ELF-1 (cell line): ENCODE results near the gene ESR2.
"Not testable (repeated sequence)": the region's sequence is repeated elsewhere in the genome, so short reads cannot be mapped to it uniquely, and the experiment has no call there.

ENCODE experiments used
- DNase-seq: peaks from one replicate; pipeline ENCODE4 v3.0.0-alpha.2; 2016; ENCODE audit warnings: low read depth, low spot score

ESR2 gene

DNA sequence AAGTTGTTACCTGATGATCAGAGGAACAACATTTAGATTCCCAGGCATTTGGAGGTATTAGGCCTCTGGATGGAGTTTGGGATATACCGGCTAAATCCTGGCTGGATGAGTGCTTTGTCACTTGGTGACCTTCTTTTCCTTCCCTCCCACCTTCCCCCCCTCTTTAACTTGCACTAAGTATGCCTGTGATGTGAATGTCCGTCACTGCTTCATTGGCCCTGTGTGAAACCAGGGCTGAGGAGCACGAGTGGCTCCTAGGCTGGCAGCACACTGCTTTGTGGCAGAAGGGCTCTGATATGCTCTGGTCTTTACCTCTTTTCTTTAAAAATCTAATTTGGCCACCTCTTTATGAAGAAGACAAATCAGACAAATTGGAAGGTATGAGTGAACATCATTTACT is 95.7 kb downstream of the ESR2 start:
- DNase-seq: no peak

DNA sequence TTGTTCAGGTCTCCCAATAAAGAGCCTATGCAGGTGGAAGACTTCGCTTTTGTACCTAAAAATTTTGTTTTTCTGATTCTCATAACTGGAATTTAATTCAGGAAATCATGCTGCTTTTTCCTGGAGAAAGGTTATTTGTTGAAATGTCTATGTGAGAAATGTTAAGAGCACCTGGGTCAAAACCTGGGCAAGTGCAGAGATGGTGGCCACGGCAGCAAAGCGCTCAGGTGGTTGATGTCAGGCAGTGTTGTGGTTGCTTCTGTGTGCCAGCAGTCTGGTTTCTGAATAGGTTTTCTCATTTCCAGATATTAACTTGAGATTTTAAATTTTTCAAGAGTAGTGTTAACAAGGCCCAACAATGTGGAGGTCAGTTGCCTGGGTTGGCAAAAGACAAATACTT is 96.2 kb downstream of the ESR2 start:
- no peak for DNase-seq

GRCh38 chr14:64196814-64197411 is 97.3 kb downstream of the ESR2 start:
- DNase-seq: peak; percentile 70

DNA sequence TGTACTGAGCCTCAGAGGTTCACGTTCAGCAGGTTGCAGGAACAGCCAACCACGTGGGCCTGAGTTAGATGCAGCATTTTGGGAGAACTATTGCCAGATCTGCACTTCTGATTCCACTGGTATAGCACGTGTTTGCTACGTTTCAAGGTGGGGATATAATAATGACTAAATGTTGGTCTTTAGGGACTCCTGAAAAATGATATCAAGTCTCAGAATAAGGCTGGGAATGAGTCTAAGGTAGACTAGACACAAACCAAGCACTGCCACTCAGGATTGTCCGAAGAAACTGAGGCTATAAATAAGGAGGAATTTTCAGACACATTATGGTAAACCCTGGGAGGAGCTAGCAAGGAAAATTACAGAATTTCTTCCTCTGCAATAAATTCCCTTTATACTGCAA is 98.1 kb downstream of the ESR2 start:
- no peak for DNase-seq

DNA sequence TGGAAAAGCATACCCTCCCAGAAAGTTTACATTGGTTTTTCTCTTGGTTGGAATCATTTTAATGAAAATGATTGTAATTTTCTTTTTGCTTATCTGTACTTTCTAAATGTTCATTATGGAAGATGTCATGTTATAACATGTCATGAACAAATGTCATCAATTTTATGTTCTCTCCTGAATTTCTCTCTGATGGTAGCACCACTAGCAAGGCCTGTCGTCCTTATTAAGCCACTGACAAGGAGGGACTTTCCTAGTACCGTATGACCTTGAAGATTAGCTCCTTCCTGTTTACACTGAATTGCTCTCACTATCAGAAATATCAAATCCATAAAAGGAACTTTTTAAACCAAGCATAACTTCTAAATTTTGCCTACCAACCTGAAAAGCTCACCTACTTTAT is 99.0 kb downstream of the ESR2 start:
- no peak for DNase-seq

GRCh38 chr14:64194404-64194803 is 99.8 kb downstream of the ESR2 start:
- no peak for DNase-seq

GRCh38 chr14:64193821-64194220 is 100.3 kb downstream of the ESR2 start:
- peak; percentile 54 for DNase-seq

GRCh38 chr14:64191756-64192155 is 102.4 kb downstream of the ESR2 start:
- no peak for DNase-seq

- no peak for DNase-seq
Observed at GRCh38 chr14:64190974-64191502, 103.1 kb downstream of the ESR2 start.

GRCh38 chr14:64187331-64187730 is 106.8 kb downstream of the ESR2 start:
- no peak for DNase-seq

DNA sequence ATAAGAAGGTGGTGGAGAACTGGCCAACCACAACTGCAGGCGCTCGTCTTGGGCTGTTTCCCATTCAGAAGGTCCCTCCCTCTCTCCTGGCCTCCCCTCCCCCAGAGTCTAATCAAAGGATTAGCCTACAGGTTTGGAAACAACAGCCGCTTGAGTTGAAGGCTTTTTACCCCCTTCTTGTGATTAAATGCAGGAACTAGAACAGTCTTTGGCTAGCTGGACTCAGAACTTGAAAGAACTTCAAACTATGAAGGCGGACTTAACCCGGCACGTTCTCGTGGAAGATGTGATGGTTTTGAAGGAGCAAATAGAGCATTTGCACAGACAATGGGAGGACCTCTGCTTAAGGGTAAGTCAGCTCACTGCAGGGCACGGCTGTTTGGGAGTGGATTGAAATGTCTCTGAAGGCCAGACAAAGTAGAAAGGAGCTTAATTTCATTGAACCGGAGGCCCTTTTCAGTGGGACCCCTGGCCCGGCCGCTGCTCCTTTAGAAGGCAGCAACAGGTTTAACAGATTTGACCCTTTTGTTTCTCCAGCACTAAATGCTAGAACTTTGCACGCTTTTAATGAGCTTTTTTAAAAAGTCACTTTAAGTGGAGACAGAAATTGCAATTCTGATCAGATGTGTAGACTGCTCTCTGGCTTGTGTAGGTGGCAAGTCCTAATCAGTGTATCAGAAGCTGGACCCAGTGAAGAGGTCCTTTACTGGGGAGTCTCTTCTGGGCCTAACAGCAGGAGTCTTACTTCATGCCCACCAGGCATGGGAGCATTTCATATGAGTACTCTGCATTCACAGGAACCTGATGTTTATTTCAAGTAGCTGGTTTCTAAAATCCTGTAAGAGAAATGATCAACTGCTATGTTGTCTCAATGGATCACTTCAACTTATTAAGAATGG is 107.7 kb downstream of the ESR2 start:
- peak; percentile 86 for DNase-seq

DNA sequence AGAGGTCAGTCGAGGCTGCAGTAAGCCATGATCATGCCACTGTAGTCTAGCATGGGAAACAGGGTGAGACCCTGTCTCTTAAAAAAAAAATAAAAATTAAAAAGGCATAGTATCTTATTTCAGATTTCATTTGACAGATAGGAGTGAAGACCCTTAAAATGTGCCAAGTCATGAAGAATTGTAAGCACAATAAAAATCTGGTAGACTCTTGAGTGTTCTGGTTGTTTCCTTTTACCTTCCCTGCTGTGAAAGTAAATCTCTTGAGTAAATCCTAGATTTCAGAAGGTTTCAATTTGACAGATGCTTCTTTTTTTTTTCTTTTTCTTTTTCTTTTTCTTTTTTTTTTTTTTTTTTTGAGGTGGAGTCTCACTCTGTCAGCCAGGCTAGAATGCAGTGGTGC is 109.0 kb downstream of the ESR2 start:
- DNase-seq: no peak

GRCh38 chr14:64184103-64184729 is 110.0 kb downstream of the ESR2 start:
- DNase-seq: no peak

- not testable (repeated sequence) for DNase-seq
Observed at GRCh38 chr14:64182908-64183307, 111.3 kb downstream of the ESR2 start.

DNA sequence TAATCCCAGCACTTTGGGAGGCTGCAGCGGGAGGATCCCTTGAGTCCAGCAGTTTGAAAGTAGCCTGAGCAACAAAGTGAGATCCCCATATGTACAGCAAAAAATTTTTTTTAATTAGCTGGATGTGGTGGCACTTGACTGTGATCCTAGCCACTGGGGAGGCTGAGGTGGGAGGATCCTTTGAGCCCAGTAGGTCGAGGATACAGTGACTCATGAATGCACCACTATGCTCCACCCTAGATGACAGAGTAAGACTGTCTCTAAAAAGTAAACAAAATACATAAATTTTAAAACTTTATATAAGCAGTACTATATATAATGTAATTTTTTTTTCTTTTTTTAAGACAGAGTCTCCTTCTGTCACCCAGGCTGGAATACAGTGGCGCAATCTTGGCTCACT is 115.4 kb downstream of the ESR2 start:
- no peak for DNase-seq

GRCh38 chr14:64176330-64176729 is 117.8 kb downstream of the ESR2 start:
- DNase-seq: no peak

GRCh38 chr14:64174922-64175782 is 119.0 kb downstream of the ESR2 start:
- DNase-seq: no peak

- no peak for DNase-seq
Observed at GRCh38 chr14:64170181-64170580, 124.0 kb downstream of the ESR2 start.

DNA sequence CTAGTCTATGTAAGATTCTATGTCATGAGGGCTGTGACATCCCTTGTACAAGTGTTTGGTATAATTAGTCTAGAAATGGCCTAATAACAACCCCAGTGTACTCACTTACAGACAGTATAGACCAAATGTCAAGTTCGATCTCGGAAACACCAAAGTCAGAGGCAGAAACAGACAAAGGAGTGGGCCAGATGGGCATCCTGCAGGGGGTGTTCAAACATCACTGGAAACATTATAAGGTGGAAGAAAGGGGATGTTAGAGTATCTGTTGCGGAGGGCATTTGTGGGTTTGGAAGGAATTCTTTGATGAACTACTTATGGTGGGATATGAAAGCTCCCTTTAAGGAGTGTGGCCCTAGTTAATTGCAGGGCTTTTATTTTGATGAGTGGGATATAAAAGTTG is 134.6 kb downstream of the ESR2 start:
- no peak for DNase-seq

GRCh38 chr14:64158608-64159007 is 135.6 kb downstream of the ESR2 start:
- no peak for DNase-seq

DNA sequence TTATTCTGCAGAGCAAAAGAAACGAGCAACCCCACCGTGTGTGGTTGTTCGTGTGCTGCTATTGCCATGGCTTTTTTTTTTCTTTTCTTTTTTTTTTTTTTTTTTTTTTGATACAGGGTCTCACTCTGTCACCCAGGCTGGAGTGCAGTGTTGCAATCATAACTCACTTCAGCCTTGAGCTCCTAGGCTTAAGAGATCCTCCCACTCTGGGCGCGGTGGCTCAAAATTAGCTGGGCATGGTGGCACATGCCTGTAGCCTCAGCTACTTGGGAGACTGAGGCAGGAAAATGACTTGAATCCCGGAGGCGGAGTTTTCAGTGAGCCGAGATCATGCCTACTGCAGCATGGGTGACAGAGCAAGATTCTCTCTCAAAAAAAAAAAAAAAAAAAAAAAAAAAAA is 144.2 kb downstream of the ESR2 start:
- no peak for DNase-seq
